NCI-H2227 (cell line): ENCODE results near the gene TMEM200B.
"Not testable (repeated sequence)": the region's sequence is repeated elsewhere in the genome, so short reads cannot be mapped to it uniquely, and the experiment has no call there.

Experiments used
- DNase-seq: peaks from one replicate; lab custom pipeline; 2025; ENCODE audit not compliant: unreplicated experiment; lab: John Stamatoyannopoulos, UW

The TMEM200B gene

DNA sequence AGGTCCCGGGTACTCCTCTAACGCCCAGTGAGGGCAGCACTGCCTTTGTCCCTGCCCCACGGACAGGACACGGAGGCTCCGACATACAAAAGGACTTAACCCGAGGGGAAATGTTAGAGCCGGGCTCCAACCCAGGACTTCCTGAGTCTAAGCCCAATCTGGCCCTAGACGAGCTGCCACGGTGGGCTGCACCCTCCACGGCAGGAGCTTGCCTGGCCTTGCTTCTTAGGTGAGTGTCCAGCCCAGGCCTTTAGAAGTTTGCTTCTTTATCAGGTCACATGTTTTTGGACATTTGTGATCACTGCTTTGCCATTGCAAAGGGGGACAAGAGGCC lies 11.0 kb upstream of the TMEM200B start:
- DNase-seq: no peak

GRCh38 chr1:29133861-29134694 lies 10.4 kb upstream of the TMEM200B start:
- no peak for DNase-seq

DNA sequence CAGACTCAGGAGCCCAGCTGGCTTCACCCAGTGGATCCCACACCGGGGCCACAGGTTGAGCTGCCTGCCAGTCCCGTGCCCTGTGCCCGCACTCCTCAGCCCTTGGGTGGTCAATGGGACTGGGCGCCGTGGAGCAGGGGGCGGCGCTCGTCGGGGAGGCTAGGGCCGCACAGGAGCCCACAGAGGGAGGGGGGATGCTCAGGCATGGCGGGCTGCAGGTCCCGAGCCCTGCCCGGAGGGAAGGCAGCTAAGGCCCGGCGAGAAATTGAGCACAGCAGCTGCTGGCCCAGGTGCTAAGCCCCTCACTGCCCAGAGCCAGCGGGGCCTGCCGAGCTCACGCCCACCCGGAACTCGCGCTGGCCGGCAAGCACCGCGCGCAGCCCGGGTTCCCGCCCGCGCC lies 7.4 kb upstream of the TMEM200B start:
- DNase-seq: not testable (repeated sequence)

- no peak for DNase-seq
Observed at GRCh38 chr1:29129916-29130315, 6.2 kb upstream of the TMEM200B start.

- no peak for DNase-seq
Observed at GRCh38 chr1:29128739-29129138, 5.0 kb upstream of the TMEM200B start.

- DNase-seq: no peak
Observed at GRCh38 chr1:29126198-29126597, 2.5 kb upstream of the TMEM200B start.

GRCh38 chr1:29125788-29126187 lies 2.1 kb upstream of the TMEM200B start:
- DNase-seq: no peak

DNA sequence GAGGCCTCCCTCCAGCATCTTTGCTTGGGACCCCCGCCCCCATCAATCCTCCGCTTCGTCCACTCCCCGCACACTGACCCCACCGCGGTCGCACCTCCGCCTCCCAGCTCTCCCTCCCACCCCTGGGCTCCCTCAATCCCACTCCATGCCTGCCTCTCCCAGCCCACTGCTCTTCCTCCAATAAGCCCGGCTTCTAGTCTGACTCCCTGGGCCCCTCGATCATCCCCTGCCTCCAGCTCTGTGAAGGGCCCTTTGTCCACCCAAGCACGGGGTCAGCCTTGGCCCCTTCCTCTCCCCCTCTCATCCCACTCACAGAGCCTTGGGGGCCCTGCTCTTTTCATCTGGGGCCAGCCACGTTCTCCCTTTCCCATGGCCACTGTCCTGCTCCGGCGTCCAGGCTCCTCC lies 1.5 kb upstream of the TMEM200B start:
- DNase-seq: no peak

GRCh38 chr1:29124366-29125236 lies 898 bp upstream of the TMEM200B start:
- peak; percentile 79 for DNase-seq

- peak; percentile 48 for DNase-seq
Observed at GRCh38 chr1:29123053-29123886, 433 bp downstream of the TMEM200B start.

GRCh38 chr1:29122682-29123052 lies 1.0 kb downstream of the TMEM200B start:
- no peak for DNase-seq

GRCh38 chr1:29121936-29122681 lies 1.6 kb downstream of the TMEM200B start:
- DNase-seq: peak; percentile 84

DNA sequence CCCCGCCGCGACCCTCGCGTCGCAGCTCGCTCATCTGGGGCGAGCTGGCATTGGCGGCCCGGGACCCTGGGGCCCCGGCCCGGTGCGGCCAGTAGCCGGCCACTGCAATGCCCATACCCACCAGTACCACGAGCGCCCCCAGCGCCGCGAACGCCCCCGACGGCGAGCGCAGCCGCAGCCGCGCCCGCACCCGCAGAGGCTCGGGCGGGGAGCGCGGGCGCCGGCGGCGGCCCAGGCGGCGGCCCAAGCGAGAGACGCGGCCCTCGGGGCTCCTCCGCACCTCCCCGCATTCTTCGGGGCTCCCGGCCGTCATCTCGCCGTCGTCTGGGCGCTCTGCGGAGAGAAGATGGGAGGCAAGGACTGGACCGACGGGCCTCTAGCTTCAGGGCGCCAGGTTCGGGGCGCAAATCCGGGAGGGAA lies 2.2 kb downstream of the TMEM200B start:
- DNase-seq: peak; percentile 68

DNA sequence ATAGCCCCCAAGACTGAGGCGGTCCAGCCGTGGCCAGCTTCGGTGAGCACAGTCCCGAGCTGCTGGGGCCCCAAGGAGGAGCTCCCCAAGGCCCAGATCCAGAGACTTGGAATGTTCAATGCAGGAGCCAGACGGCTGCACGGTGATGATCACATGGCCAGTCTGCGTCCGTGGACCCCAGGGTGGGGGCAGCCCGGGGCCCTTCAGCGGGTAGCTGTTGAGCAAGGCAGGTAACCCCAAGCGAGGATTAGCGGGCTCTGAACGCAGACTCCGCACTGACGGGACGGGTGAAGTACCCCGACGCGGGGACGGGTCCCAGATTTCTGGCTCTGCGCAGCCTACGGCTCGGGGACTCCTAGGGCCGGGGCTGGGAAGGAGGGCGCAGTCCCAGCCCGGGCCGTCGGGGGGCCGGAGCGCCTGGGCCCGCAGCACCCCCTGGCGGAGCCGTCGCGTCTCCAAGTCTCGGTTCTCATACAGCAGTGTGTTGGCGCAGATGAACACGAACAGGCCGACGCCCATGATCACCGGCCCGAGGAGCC lies 2.7 kb downstream of the TMEM200B start:
- peak; percentile 69 for DNase-seq

DNA sequence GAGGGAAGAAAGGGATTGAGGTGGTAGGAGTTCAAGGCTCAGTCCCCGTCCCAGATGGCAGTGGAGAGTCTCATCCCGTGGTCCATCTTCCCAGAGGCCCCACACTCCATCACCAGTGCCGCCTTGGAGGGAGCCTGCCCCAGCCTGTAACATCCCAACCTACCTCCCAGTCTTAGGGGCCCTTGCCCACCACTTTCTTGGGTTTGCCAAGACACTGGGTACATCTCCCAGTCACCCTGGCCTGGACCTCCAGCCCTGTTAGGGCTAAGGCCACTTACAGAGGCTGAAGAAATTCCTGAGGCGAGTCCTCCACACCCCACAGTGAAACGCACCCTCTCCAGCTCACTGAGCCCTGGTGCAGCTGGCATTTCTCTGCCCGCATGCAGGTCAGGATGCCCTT lies 3.3 kb downstream of the TMEM200B start:
- DNase-seq: no peak

DNA sequence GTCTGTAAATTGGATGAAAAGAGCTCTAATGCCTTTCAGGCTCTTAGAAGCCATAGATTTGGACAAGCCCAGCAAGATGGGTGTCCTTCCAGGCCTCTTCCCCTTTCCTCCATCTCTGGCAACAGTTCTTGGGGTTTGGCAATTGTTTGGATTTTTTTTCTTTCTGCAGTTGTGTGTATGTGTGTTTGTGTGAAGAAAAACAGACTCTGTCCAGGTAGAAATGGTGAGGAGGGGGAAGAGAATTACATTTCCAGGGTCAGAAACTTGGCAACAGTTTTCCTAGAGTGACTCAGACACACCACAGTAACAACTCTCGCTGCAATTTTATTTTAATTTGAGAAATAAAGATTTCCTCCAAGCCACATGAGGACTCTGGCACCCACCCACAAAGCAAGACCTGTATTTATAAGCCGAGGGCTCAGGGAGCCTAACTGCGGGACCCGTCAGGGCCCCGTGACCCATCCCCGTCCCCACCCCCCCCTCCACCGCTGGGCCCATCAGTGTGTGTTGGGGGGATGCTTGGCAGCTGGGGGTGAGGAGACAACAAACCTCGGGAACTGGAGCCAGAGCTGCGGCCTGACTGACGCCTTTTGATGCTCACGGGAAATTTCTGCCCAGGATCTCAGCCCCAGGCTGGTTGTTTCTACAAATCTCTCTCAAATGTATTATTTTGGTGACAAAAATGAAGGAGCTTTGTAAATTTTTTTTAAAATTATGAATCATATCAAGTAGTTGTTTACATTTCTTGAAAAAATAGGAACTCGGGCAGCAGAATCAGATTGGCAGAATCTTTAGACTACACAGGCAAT lies 4.4 kb downstream of the TMEM200B start:
- no peak for DNase-seq

DNA sequence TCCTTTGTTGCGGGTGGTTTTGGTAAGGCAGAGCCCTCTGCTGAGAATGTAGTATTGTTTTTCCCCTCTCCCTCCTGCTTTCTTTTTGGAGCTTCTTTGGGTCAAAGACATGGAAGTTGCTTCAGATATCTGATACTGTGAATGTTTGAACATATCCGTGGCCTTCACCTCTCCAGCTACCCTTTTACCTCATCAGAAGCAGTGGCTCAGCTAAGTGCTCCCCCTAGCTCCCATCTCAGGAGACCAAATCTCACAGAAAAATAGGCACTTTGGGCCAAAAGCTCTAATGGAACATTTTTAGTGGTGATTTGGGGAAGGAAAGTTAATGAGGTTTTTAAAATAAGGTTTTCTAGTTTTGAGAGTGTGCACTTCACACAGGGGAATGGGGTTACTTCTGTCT lies 6.3 kb downstream of the TMEM200B start:
- no peak for DNase-seq

DNA sequence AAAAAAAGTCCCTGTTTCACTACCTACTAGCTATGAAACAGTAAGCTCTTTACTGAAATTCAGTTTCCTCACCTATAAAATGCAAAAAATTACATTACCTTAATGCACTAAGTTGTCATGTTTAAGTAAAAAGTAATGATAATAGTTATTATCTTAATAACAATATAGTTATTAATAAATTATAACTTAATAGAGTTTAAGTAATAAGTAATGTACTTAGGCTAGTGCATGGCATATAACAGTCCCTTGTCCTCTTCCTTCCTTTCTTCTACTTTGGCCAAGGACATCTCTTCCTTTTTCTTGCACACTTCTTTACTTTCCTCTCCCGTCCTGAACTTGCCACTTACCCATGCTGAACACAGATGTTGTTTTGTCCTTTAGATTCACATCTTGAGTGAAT lies 9.0 kb downstream of the TMEM200B start:
- no peak for DNase-seq

- no peak for DNase-seq
Observed at GRCh38 chr1:29113413-29114117, 10.1 kb downstream of the TMEM200B start.
